Esophagus muscularis mucosa (tissue), 4 donors: Measurements from ENCODE around the gene IGHMBP2. TPM values are rescaled to one million over a fixed set of nuclear protein-coding genes. Genes with fewer than 3 reads are reported as not detected.

ENCODE experiments used
- DNase-seq: peaks from one replicate; pipeline ENCODE4 v3.0.0-alpha.2; 2017; ENCODE audit errors: extremely low spot score
- H3K27ac ChIP-seq, 4 donors: fragments of 200-600 bp; sonication (generic); replicated peaks in 1 of 4; 1 replicate in 3 of 4; 2 replicates in 1 of 4; pipeline ENCODE4 v1.5.1; 2016 to 2019; ENCODE audit warnings: mild to moderate bottlenecking in 1 of 4
- H3K27me3 ChIP-seq, 4 donors: fragments of 200-600 bp; sonication (generic); one replicate each; pipeline versions ENCODE4 v1.5.1 to v1.6.0; 2016 to 2019
- H3K36me3 ChIP-seq, 4 donors: fragments of 200-600 bp; sonication (generic); one replicate each; pipeline ENCODE4 v1.5.1; 2016 to 2019
- H3K4me1 ChIP-seq, 4 donors: fragments of 200-600 bp; sonication (generic); one replicate each; pipeline ENCODE4 v1.5.1; 2016 to 2019
- H3K4me3 ChIP-seq, 4 donors: fragments of 200-600 bp; sonication (generic); 1 replicate in 2 of 4; 2 replicates in 2 of 4; pipeline ENCODE4 v1.5.1; 2016 to 2019; ENCODE audit warnings: mild to moderate bottlenecking in 4 of 4, moderate library complexity in 1 of 4
- H3K9me3 ChIP-seq, 4 donors: fragments of 200-600 bp; sonication (generic); 1 replicate in 3 of 4; 2 replicates in 1 of 4; pipeline ENCODE4 v1.5.1; 2016 to 2019
- EP300 ChIP-seq: sonication (generic); formaldehyde crosslinking; IDR thresholded peaks from one replicate; pipeline ENCODE4 v1.6.1; 2017; ENCODE audit warnings: antibody characterized with exemption
- POLR2A ChIP-seq: fragments of 450-650 bp; IDR thresholded peaks from one replicate; pipeline ENCODE4 v1.6.1; 2017; ENCODE audit warnings: antibody characterized with exemption, moderate library complexity, mild to moderate bottlenecking, low read depth
- POLR2AphosphoS5 ChIP-seq, 2 donors: sonication (generic); formaldehyde crosslinking; IDR thresholded peaks; one replicate each; pipeline ENCODE4 v1.6.1; 2017; ENCODE audit warnings: antibody characterized with exemption in 2 of 2
- WGBS: methylation state at CpG from one replicate; pipeline ENCODE4 v1.1.5; 2018; 5-methylcytosine and 5-hydroxymethylcytosine counted together
- intact Hi-C: fragments of 100-400 bp; cut with DNase I; formaldehyde crosslinking; loops from one replicate; pipeline ENCODE4 v1.15.1; 2023
- total RNA-seq, 4 donors: library from RNA; depleted of rRNA; stranded (reverse); fragments of >200 nt; gene quantifications; one replicate each; pipeline versions ENCODE4 v1.1.0 to v1.2.1, GENCODE V29; 2016
- TF ChIP-seq, protein P1 (sequence below), 3 experiments: fragments of 200-600 bp in 2 of 3; fragments of 450-650 bp in 1 of 3; sonication (generic) in 2 of 3; IDR thresholded peaks; one replicate each; pipeline ENCODE4 v1.5.1; 2017 to 2019; ENCODE audit warnings: antibody characterized with exemption in 3 of 3, mild to moderate bottlenecking in 2 of 3, moderate library complexity in 1 of 3

IGHMBP2 gene
- total RNA-seq, 4 donors from 2014 or later = 11.6 to 30.8 (median 28.0) TPM

DNA sequence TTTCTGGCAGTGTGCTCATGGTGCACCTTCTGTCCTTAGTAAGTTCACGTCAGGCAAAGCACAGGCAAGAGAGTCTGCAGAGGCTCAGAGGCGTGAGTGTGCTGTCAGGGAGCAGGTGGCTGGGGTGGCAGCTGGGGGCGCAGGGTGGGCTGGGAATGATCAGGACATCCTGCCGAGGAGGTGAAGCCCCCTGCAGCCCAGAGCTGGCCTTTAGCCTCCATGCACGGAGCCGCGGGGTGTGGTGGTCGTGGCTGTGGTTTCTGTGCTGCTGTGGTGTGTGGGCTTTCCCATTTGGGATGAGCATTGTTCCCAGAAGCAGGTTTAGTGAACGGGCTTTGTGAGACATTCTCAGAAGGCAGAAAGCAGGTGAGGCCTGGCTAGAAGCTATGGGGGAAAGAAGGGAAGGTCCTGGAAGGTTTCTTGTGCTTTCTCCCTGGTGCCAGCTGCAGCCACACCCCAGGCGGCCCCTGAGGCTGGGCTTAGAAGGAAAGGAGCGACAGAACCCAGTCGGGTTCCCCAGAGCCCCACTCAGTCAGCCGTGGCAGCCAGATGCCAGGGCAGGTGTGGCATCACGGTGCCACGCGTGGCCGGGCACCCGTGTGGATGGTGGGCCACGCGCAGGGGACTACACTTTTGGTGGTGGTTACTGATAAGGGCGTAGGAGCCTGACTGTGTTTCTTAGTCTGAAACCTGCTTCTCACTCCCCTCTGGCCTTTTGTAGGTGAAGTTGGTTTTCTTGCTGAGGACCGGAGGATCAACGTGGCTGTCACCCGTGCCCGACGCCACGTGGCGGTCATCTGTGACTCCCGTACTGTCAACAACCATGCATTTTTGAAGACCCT, 32.0 kb downstream of the IGHMBP2 start:
- WGBS = 91% methylated on average over 29 of the region's 29 CpGs
- peaks cover 32 to 86% (median 79%) of the 10 kb centered on the region in 4 donors for H3K36me3 ChIP-seq
- DNase-seq = no peak
- H3K9me3 ChIP-seq = no peaks in the 10 kb centered on the region
- peak overlapping the region; percentile 83 to 94 (median 93) for H3K27ac ChIP-seq
- no peaks in the 10 kb centered on the region for H3K27me3 ChIP-seq
- intact Hi-C loops = no loop called here
- peaks cover 3 to 100% (median 93%) of the 10 kb centered on the region in 4 donors for H3K4me1 ChIP-seq
- no peak overlapping the region for H3K4me3 ChIP-seq
- no peak for TF ChIP-seq EP300
- TF ChIP-seq, protein P1, sequence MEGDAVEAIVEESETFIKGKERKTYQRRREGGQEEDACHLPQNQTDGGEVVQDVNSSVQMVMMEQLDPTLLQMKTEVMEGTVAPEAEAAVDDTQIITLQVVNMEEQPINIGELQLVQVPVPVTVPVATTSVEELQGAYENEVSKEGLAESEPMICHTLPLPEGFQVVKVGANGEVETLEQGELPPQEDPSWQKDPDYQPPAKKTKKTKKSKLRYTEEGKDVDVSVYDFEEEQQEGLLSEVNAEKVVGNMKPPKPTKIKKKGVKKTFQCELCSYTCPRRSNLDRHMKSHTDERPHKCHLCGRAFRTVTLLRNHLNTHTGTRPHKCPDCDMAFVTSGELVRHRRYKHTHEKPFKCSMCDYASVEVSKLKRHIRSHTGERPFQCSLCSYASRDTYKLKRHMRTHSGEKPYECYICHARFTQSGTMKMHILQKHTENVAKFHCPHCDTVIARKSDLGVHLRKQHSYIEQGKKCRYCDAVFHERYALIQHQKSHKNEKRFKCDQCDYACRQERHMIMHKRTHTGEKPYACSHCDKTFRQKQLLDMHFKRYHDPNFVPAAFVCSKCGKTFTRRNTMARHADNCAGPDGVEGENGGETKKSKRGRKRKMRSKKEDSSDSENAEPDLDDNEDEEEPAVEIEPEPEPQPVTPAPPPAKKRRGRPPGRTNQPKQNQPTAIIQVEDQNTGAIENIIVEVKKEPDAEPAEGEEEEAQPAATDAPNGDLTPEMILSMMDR (IDR thresholded peaks at IDR 0.05) = no peak

DNA sequence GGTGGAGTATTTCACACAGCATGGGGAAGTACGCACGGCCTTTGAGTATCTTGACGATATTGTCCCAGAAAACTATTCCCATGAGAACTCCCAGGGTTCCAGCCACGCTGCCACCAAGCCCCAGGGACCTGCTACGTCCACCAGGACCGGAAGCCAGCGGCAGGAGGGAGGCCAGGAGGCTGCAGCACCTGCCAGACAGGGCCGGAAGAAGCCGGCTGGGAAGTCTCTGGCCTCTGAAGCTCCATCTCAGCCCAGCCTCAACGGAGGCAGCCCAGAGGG, 32.6 kb downstream of the IGHMBP2 start:
- peaks cover 32 to 83% (median 74%) of the 10 kb centered on the region in 4 donors for H3K36me3 ChIP-seq
- TF ChIP-seq, protein P1 (IDR thresholded peaks at IDR 0.05) = no peak
- TF ChIP-seq POLR2A (no peak), POLR2AphosphoS5 (IDR thresholded peaks at IDR 0.05) (no peak), EP300 (no peak)
- H3K4me3 ChIP-seq = no peak overlapping the region
- H3K4me1 ChIP-seq = peaks cover 3 to 100% (median 91%) of the 10 kb centered on the region in 4 donors
- no peaks in the 10 kb centered on the region for H3K9me3 ChIP-seq
- H3K27ac ChIP-seq = peak overlapping the region; percentile 83 to 94 (median 93)
- WGBS = 100% methylated on average over 6 of the region's 10 CpGs
- H3K27me3 ChIP-seq = no peaks in the 10 kb centered on the region
- intact Hi-C loops = no loop called here
- DNase-seq = no peak

DNA sequence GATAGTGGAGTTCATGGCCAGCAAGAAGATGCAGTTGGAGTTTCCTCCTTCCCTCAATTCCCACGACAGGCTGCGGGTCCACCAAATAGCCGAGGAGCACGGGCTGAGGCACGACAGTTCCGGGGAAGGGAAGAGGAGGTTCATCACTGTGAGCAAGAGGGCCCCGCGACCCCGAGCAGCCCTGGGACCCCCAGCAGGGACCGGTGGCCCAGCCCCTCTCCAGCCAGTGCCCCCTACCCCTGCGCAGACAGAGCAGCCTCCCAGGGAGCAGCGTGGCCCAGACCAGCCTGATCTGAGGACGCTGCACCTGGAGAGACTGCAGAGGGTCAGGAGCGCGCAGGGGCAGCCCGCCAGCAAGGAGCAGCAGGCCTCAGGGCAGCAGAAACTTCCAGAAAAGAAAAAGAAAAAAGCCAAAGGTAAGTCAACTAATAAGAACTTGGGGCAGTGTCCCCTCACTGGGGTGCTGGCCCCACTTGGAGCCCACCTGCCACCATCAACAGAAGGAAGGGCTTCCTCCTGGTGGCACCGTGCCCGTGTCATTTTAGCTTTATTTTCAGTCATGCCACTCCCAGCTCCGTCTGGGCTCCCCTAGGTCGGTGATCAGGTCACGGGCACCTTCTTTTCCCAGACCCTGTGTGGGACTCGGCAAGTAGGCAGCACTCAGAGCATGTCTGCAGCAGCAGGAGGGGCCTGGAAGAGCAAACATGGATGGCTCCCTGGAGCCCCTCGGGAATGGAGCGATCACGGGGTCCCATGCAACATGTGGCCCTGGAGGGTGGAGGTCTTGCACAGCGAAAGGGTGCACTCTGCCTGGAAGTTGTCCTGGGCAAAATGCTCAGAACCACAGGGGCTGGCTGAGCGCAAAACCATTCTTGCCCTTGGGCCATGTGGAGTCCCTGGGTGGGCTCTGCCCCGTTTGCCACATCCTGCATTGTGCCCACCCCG, 33.3 kb downstream of the IGHMBP2 start:
- no peak for DNase-seq
- H3K27ac ChIP-seq = peak overlapping the region; percentile 93 to 94 (median 94)
- H3K4me3 ChIP-seq = peak overlapping the region in 1 of 4 donors; percentile 6
- intact Hi-C loops = no loop called here
- H3K9me3 ChIP-seq = no peaks in the 10 kb centered on the region
- 88% methylated on average over 12 of the region's 29 CpGs for WGBS
- H3K4me1 ChIP-seq = peaks cover 3 to 100% (median 92%) of the 10 kb centered on the region in 4 donors
- peaks cover 32 to 81% (median 70%) of the 10 kb centered on the region in 4 donors for H3K36me3 ChIP-seq
- no peaks in the 10 kb centered on the region for H3K27me3 ChIP-seq
- TF ChIP-seq EP300 = no peak

DNA sequence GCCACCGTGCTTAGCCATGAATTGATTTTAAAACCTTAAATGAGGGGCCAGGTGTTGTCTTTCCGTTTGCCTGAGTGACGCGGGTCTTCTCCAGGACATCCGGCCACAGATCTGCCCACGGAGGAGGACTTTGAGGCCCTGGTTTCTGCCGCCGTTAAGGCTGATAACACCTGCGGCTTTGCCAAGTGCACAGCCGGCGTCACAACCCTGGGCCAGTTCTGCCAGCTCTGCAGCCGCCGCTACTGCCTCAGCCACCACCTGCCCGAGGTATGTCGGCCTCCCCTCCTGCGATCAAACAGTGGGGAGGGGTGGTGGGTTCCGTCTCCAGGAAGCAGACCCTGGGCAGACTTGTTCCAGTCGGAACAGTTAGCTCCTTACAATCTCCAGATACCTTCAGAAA, 34.4 kb downstream of the IGHMBP2 start:
- H3K27ac ChIP-seq = peak overlapping the region; percentile 93 to 94 (median 94)
- no peaks in the 10 kb centered on the region for H3K27me3 ChIP-seq
- peaks cover 27 to 79% (median 67%) of the 10 kb centered on the region in 4 donors for H3K36me3 ChIP-seq
- intact Hi-C loops = no loop called here
- H3K4me3 ChIP-seq = no peak overlapping the region
- no peaks in the 10 kb centered on the region for H3K9me3 ChIP-seq
- TF ChIP-seq POLR2A = no peak
- no peak for TF ChIP-seq EP300
- TF ChIP-seq, protein P1 (IDR thresholded peaks at IDR 0.05) = no peak
- TF ChIP-seq POLR2AphosphoS5 (IDR thresholded peaks at IDR 0.05) = no peak
- peaks cover 3 to 100% (median 92%) of the 10 kb centered on the region in 4 donors for H3K4me1 ChIP-seq
- no peak for DNase-seq
- 96% methylated on average over 10 of the region's 18 CpGs for WGBS
